ENCODE results near the gene CTDSP2.
"Not testable (repeated sequence)": the region's sequence is repeated elsewhere in the genome, so short reads cannot be mapped to it uniquely, and the experiment has no call there.

CTDSP2 gene

GRCh38 chr12:57852200-57852599, 5.7 kb upstream of the CTDSP2 start:
- no peak for DNase-seq

GRCh38 chr12:57851552-57851951, 5.0 kb upstream of the CTDSP2 start:
- DNase-seq = no peak

GRCh38 chr12:57850854-57851430, 4.4 kb upstream of the CTDSP2 start:
- no peak for DNase-seq

GRCh38 chr12:57849447-57849846, 2.9 kb upstream of the CTDSP2 start:
- DNase-seq = not testable (repeated sequence)

- no peak for DNase-seq
Observed at GRCh38 chr12:57849035-57849434, 2.5 kb upstream of the CTDSP2 start.

- DNase-seq = no peak
Observed at GRCh38 chr12:57848208-57848607, 1.7 kb upstream of the CTDSP2 start.

- no peak for DNase-seq
Observed at GRCh38 chr12:57846285-57846576, 298 bp downstream of the CTDSP2 start.

GRCh38 chr12:57845478-57846284, 848 bp downstream of the CTDSP2 start:
- DNase-seq = peak; percentile 80

- peak; percentile 78 for DNase-seq
Observed at GRCh38 chr12:57844709-57845477, 1.6 kb downstream of the CTDSP2 start.

- no peak for DNase-seq
Observed at GRCh38 chr12:57842342-57843294, 3.9 kb downstream of the CTDSP2 start.

- no peak for DNase-seq
Observed at GRCh38 chr12:57841445-57841844, 5.1 kb downstream of the CTDSP2 start.

- DNase-seq = peak; percentile 41
Observed at GRCh38 chr12:57840726-57841125, 5.8 kb downstream of the CTDSP2 start.

GRCh38 chr12:57839996-57840395, 6.5 kb downstream of the CTDSP2 start:
- no peak for DNase-seq

- DNase-seq = no peak
Observed at GRCh38 chr12:57838594-57839302, 7.8 kb downstream of the CTDSP2 start.

- DNase-seq = peak; percentile 33
Observed at GRCh38 chr12:57837864-57838562, 8.5 kb downstream of the CTDSP2 start.

- peak; percentile 88 for DNase-seq
Observed at GRCh38 chr12:57836442-57837375, 9.8 kb downstream of the CTDSP2 start.

GRCh38 chr12:57835366-57836288, 10.9 kb downstream of the CTDSP2 start:
- DNase-seq = no peak

GRCh38 chr12:57834086-57834876, 12.2 kb downstream of the CTDSP2 start:
- DNase-seq = no peak
